ENCODE results near the gene ZFYVE26.

Gene ZFYVE26

DNA sequence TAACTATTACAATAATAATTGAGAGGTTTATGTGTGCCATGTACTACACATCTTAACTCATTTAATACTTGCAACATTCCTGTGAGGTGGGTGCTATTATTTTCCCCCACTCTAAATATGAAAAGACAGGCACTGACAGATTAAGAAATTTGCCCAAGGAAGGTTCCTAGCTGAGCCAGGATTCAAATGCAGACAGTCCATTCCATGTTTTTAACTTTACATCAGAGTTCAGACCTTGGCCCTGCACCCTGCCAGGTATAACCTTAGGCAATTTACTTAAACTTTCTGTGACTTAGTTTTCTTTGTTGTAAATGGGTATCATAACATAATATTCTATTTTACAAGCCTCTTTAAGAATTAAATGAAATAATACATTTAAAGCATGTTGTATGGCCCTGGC is 88.1 kb downstream of the ZFYVE26 start:
- CTCF ChIA-PET, result interaction anchor here (1.1 kb wide), 2 partner anchors 24 to 109 kb away, joined by 4 read pairs; partner anchors contain the start of gene ARG2
- POLR2A ChIA-PET, result no interaction called here

DNA sequence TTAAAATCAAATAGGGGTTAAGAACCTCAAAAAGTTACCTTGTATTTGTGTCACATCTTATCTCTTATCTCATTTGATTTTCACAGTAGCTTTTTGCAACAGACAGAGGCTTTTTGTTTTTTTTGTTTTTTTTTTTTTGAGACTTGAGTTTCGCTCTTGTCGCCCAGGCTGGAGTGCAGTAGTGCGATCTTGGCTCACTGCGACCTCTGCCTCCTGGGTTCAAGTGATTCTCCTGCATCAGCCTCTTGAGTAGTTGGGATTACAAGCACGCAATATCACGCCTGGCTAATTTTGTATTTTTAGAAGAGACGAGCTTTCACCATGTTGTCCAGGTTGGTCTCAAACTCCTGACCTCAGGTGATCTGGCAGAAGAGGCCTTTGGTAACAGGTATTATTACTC is 89.0 kb downstream of the ZFYVE26 start:
- Histone ChIP-seq H3K4me3 (ENCODE audit: low read depth, low read length) (no peak overlapping the region), H3K9me3 (ENCODE audit: control insufficient read depth, insufficient read depth, low read depth, low read length) (no peaks in the 10 kb centered on the region), H3K27ac (ENCODE audit: extremely low read depth, low read depth, low read length) (no peak overlapping the region), H3K36me3 (ENCODE audit: control insufficient read depth in 2 of 2, insufficient read depth in 1 of 2, low read length in 2 of 2) (no peaks in the 10 kb centered on the region), H3K4me1 (ENCODE audit: control insufficient read depth, insufficient read depth, low read length) (no peaks in the 10 kb centered on the region)
- ChIA-PET POLR2A (interaction anchor here (0.9 kb wide), 1 partner anchor 32 kb away, joined by 3 read pairs; the partner anchor contains the start of gene RDH11), CTCF (interaction anchor here (1.1 kb wide), 1 partner anchor 23 kb away, joined by 4 read pairs; no protein-coding TSS in a partner anchor)
- no peak for TF ChIP-seq ZFP41 (tag by site-specific recombination; IDR thresholded peaks at IDR 0.05; ENCODE audit: borderline replicate concordance)
- no peak for TF ChIP-seq HOXA7 (CRISPR knock-in tag; IDR thresholded peaks at IDR 0.05; ENCODE audit: borderline replicate concordance)
- no peak for TF ChIP-seq ZNF677 (tag by site-specific recombination; IDR thresholded peaks at IDR 0.05)
- no peak for TF ChIP-seq ZBTB48 (tag by site-specific recombination; IDR thresholded peaks at IDR 0.05)
- TF ChIP-seq ZSCAN23 (tag by site-specific recombination; IDR thresholded peaks at IDR 0.05), result no peak
- TF ChIP-seq ZNF132 (tag by site-specific recombination; IDR thresholded peaks at IDR 0.05; ENCODE audit: borderline replicate concordance), result no peak
- no peak for TF ChIP-seq ZNF433 (tag by site-specific recombination; IDR thresholded peaks at IDR 0.05; ENCODE audit: low read depth)
- TF ChIP-seq ZNF391 (tag by site-specific recombination; IDR thresholded peaks at IDR 0.05; ENCODE audit: borderline replicate concordance, low read depth), result no peak
- TF ChIP-seq KLF9 (tag by site-specific recombination; IDR thresholded peaks at IDR 0.05; ENCODE audit: low read depth), result no peak
- no peak for TF ChIP-seq ZNF341 (tag by site-specific recombination; IDR thresholded peaks at IDR 0.05; ENCODE audit: low read depth)

More for the DNA sequence above, 88.1 kb downstream of the ZFYVE26 start:
- no peak overlapping the region for H3K27ac ChIP-seq (ENCODE audit: extremely low read depth, low read depth, low read length)
- H3K36me3 ChIP-seq (ENCODE audit: control insufficient read depth in 2 of 2, insufficient read depth in 1 of 2, low read length in 2 of 2), result no peaks in the 10 kb centered on the region
- H3K4me1 ChIP-seq (ENCODE audit: control insufficient read depth, insufficient read depth, low read length), result no peaks in the 10 kb centered on the region
- H3K4me3 ChIP-seq (ENCODE audit: low read depth, low read length), result no peak overlapping the region
- TF ChIP-seq ZNF654 (tag by site-specific recombination; IDR thresholded peaks at IDR 0.05; ENCODE audit: low read depth), result no peak
- TF ChIP-seq, protein P1, sequence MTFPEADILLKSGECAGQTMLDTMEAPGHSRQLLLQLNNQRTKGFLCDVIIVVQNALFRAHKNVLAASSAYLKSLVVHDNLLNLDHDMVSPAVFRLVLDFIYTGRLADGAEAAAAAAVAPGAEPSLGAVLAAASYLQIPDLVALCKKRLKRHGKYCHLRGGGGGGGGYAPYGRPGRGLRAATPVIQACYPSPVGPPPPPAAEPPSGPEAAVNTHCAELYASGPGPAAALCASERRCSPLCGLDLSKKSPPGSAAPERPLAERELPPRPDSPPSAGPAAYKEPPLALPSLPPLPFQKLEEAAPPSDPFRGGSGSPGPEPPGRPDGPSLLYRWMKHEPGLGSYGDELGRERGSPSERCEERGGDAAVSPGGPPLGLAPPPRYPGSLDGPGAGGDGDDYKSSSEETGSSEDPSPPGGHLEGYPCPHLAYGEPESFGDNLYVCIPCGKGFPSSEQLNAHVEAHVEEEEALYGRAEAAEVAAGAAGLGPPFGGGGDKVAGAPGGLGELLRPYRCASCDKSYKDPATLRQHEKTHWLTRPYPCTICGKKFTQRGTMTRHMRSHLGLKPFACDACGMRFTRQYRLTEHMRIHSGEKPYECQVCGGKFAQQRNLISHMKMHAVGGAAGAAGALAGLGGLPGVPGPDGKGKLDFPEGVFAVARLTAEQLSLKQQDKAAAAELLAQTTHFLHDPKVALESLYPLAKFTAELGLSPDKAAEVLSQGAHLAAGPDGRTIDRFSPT (tag by site-specific recombination; IDR thresholded peaks at IDR 0.05), result no peak
- TF ChIP-seq, protein P2, sequence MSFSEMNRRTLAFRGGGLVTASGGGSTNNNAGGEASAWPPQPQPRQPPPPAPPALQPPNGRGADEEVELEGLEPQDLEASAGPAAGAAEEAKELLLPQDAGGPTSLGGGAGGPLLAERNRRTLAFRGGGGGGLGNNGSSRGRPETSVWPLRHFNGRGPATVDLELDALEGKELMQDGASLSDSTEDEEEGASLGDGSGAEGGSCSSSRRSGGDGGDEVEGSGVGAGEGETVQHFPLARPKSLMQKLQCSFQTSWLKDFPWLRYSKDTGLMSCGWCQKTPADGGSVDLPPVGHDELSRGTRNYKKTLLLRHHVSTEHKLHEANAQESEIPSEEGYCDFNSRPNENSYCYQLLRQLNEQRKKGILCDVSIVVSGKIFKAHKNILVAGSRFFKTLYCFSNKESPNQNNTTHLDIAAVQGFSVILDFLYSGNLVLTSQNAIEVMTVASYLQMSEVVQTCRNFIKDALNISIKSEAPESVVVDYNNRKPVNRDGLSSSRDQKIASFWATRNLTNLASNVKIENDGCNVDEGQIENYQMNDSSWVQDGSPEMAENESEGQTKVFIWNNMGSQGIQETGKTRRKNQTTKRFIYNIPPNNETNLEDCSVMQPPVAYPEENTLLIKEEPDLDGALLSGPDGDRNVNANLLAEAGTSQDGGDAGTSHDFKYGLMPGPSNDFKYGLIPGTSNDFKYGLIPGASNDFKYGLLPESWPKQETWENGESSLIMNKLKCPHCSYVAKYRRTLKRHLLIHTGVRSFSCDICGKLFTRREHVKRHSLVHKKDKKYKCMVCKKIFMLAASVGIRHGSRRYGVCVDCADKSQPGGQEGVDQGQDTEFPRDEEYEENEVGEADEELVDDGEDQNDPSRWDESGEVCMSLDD (tag by site-specific recombination; IDR thresholded peaks at IDR 0.05), result no peak
- no peak for TF ChIP-seq ZNF221 (tag by site-specific recombination; IDR thresholded peaks at IDR 0.05; ENCODE audit: borderline replicate concordance)
- TF ChIP-seq GLIS2 (tag by site-specific recombination; IDR thresholded peaks at IDR 0.05), result no peak
- TF ChIP-seq ZNF350 (tag by site-specific recombination; IDR thresholded peaks at IDR 0.05), result no peak
- TF ChIP-seq HOXA7 (CRISPR knock-in tag; IDR thresholded peaks at IDR 0.05; ENCODE audit: borderline replicate concordance), result no peak
- no peak for TF ChIP-seq GFI1B (tag by site-specific recombination; IDR thresholded peaks at IDR 0.05)
- TF ChIP-seq KLF10 (tag by site-specific recombination; IDR thresholded peaks at IDR 0.05), result no peak
- TF ChIP-seq, protein P3, sequence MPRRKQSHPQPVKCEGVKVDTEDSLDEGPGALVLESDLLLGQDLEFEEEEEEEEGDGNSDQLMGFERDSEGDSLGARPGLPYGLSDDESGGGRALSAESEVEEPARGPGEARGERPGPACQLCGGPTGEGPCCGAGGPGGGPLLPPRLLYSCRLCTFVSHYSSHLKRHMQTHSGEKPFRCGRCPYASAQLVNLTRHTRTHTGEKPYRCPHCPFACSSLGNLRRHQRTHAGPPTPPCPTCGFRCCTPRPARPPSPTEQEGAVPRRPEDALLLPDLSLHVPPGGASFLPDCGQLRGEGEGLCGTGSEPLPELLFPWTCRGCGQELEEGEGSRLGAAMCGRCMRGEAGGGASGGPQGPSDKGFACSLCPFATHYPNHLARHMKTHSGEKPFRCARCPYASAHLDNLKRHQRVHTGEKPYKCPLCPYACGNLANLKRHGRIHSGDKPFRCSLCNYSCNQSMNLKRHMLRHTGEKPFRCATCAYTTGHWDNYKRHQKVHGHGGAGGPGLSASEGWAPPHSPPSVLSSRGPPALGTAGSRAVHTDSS (tag by site-specific recombination; IDR thresholded peaks at IDR 0.05), result no peak
- TF ChIP-seq ZNF701 (tag by site-specific recombination; IDR thresholded peaks at IDR 0.05), result no peak
- TF ChIP-seq, protein P4, sequence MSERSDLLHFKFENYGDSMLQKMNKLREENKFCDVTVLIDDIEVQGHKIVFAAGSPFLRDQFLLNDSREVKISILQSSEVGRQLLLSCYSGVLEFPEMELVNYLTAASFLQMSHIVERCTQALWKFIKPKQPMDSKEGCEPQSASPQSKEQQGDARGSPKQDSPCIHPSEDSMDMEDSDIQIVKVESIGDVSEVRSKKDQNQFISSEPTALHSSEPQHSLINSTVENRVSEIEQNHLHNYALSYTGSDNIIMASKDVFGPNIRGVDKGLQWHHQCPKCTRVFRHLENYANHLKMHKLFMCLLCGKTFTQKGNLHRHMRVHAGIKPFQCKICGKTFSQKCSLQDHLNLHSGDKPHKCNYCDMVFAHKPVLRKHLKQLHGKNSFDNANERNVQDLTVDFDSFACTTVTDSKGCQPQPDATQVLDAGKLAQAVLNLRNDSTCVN (tag by site-specific recombination; optimal IDR thresholded peaks at IDR 0.05), result no peak
- TF ChIP-seq, protein P5, sequence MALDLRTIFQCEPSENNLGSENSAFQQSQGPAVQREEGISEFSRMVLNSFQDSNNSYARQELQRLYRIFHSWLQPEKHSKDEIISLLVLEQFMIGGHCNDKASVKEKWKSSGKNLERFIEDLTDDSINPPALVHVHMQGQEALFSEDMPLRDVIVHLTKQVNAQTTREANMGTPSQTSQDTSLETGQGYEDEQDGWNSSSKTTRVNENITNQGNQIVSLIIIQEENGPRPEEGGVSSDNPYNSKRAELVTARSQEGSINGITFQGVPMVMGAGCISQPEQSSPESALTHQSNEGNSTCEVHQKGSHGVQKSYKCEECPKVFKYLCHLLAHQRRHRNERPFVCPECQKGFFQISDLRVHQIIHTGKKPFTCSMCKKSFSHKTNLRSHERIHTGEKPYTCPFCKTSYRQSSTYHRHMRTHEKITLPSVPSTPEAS (tag by site-specific recombination; IDR thresholded peaks at IDR 0.05), result no peak
- TF ChIP-seq ZNF404 (tag by site-specific recombination; IDR thresholded peaks at IDR 0.05), result no peak
- no peaks in the 10 kb centered on the region for H3K9me3 ChIP-seq (ENCODE audit: control insufficient read depth, insufficient read depth, low read depth, low read length)
